ENCODE data around the gene SLC25A19.

DNA sequence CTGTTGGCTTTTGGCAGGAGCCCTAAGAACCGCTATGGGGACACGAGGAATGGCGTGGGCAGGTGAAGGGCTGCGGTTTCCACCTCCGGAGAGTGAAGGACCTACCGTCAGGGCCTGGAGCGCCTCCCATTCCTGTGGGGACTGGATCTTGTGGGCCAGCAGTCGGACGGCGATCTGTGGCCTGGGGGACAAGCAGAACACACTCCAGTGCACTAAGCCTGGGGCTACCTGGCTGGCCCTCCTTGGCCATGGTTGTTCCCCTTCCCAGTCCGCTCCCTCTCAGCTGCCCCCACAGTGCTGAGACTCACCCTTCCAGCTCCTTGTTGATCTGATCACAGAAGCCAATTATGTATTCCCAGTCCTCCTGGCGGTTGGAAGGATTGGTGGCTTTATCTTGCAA is 42.8 kb downstream of the SLC25A19 start:
- TF ChIP-seq, protein P1, sequence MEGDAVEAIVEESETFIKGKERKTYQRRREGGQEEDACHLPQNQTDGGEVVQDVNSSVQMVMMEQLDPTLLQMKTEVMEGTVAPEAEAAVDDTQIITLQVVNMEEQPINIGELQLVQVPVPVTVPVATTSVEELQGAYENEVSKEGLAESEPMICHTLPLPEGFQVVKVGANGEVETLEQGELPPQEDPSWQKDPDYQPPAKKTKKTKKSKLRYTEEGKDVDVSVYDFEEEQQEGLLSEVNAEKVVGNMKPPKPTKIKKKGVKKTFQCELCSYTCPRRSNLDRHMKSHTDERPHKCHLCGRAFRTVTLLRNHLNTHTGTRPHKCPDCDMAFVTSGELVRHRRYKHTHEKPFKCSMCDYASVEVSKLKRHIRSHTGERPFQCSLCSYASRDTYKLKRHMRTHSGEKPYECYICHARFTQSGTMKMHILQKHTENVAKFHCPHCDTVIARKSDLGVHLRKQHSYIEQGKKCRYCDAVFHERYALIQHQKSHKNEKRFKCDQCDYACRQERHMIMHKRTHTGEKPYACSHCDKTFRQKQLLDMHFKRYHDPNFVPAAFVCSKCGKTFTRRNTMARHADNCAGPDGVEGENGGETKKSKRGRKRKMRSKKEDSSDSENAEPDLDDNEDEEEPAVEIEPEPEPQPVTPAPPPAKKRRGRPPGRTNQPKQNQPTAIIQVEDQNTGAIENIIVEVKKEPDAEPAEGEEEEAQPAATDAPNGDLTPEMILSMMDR (IDR thresholded peaks at IDR 0.05): no peak
- no peak for TF ChIP-seq POLR2A (IDR thresholded peaks at IDR 0.05)

Measured in right lobe of liver (tissue), 4 donors.